SK-N-SH (cell line): ENCODE results near the gene DAB2IP. TPM values are rescaled to one million over a fixed set of nuclear protein-coding genes. Genes with fewer than 3 reads are reported as not detected.

Experiments used
- CTCF ChIA-PET: fragments of 300-600, 350-600 bp; formaldehyde crosslinking; extraction: SDS; loops from one replicate; lab custom pipeline; 2021; lab: Yijun Ruan, JAX
- POLR2A ChIA-PET: fragments of 350-600 bp; sonication (Branson Sonifier 250); formaldehyde crosslinking; extraction: SDS; loops from one replicate; lab custom pipeline; 2020; ENCODE audit warnings: antibody characterized with exemption, inconsistent platforms; lab: Yijun Ruan, JAX
- DNase-seq: peaks from one replicate; pipeline ENCODE4 v3.0.0; 2012
- H2AFZ ChIP-seq: fragments of 200-600 bp; sonication (generic); 2 replicates; pipeline ENCODE4 v1.8.1; 2016; ENCODE audit warnings: antibody characterized with exemption, mild to moderate bottlenecking, low read depth
- H3F3A ChIP-seq: fragments of 200-600 bp; sonication (generic); replicated peaks from 2 replicates; pipeline ENCODE3; 2016; ENCODE audit warnings: antibody characterized with exemption, mild to moderate bottlenecking; ENCODE audit not compliant: insufficient read depth
- H3K27ac ChIP-seq, 2 experiments: fragments of 200-500 bp in 1 of 2; fragments of 200-600 bp in 1 of 2; sonication (Bioruptor generic) in 1 of 2; sonication (generic), shearing (Covaris generic) in 1 of 2; 2 replicates each; pipeline versions ENCODE4 v1.5.1 to v1.6.1; 2014 to 2016; ENCODE audit warnings: low read depth in 2 of 2, inconsistent platforms in 1 of 2, low read length in 1 of 2, mild to moderate bottlenecking in 1 of 2, mixed read lengths in 1 of 2
- H3K27me3 ChIP-seq: fragments of 200-600 bp; sonication (generic), shearing (Covaris generic); 2 replicates; pipeline ENCODE4 v1.6.1; 2016; ENCODE audit warnings: mixed run types; ENCODE audit not compliant: insufficient read depth
- H3K36me3 ChIP-seq, 2 experiments: fragments of 200-500 bp in 1 of 2; fragments of 200-600 bp in 1 of 2; sonication (Bioruptor generic) in 1 of 2; sonication (generic) in 1 of 2; replicated peaks in 1 of 2; 2 replicates each; pipeline versions ENCODE3 to v1.5.1; 2014 to 2016; ENCODE audit warnings: low read length in 1 of 2, mild to moderate bottlenecking in 1 of 2; ENCODE audit not compliant: insufficient read depth in 2 of 2, control insufficient read depth in 1 of 2
- H3K4me1 ChIP-seq, 2 experiments: fragments of 200-500 bp in 1 of 2; fragments of 200-600 bp in 1 of 2; sonication (Bioruptor generic) in 1 of 2; sonication (generic), shearing (Covaris generic) in 1 of 2; 2 replicates each; pipeline versions ENCODE4 v1.5.1 to v1.6.1; 2014 to 2016; ENCODE audit warnings: low read depth in 1 of 2, low read length in 1 of 2, mixed run types in 1 of 2; ENCODE audit not compliant: insufficient read depth in 2 of 2, control insufficient read depth in 1 of 2
- H3K4me2 ChIP-seq: fragments of 200-600 bp; sonication (generic), shearing (Covaris generic); 2 replicates; pipeline ENCODE4 v1.6.1; 2017; ENCODE audit warnings: mixed run types
- H3K4me3 ChIP-seq, 2 experiments: fragments of 200-500 bp in 1 of 2; fragments of 200-600 bp in 1 of 2; sonication (Bioruptor generic) in 1 of 2; sonication (generic), shearing (Covaris generic) in 1 of 2; 2 replicates each; pipeline versions ENCODE4 v1.5.1 to v1.8.1; 2014 to 2016; ENCODE audit warnings: low read depth in 2 of 2, inconsistent platforms in 1 of 2, low read length in 1 of 2, mild to moderate bottlenecking in 1 of 2, mixed read lengths in 1 of 2, moderate library complexity in 1 of 2
- H3K79me2 ChIP-seq: fragments of 200-600 bp; sonication (generic); 2 replicates; pipeline ENCODE4 v1.8.1; 2017; ENCODE audit warnings: mild to moderate bottlenecking; ENCODE audit not compliant: insufficient read depth
- H3K9ac ChIP-seq: fragments of 200-600 bp; sonication (generic); 2 replicates; pipeline ENCODE4 v1.6.1; 2017; ENCODE audit warnings: mixed run types
- H3K9me2 ChIP-seq: fragments of 200-600 bp; sonication (generic); 2 replicates; pipeline ENCODE4 v1.6.1; 2017; ENCODE audit warnings: mixed run types
- H3K9me3 ChIP-seq: fragments of 200-600 bp; sonication (generic); 2 replicates; pipeline ENCODE4 v1.6.1; 2017; ENCODE audit warnings: mixed run types, mild to moderate bottlenecking, moderate library complexity
- H4K20me1 ChIP-seq: fragments of 200-600 bp; sonication (generic); 2 replicates; pipeline ENCODE4 v1.6.1; 2017; ENCODE audit warnings: mild to moderate bottlenecking, mixed run types; ENCODE audit not compliant: insufficient read depth
- ELF1 ChIP-seq: IDR thresholded peaks from 2 replicates; pipeline ENCODE4 v1.4.0; 2012
- FOXJ3 ChIP-seq: sonication (generic); formaldehyde crosslinking; IDR thresholded peaks from 2 replicates; pipeline ENCODE4 v1.5.1; 2020; ENCODE audit warnings: mild to moderate bottlenecking, missing genetic modification reagents
- FOXM1 ChIP-seq: IDR thresholded peaks from 2 replicates; pipeline ENCODE4 v1.4.0; 2012; ENCODE audit warnings: low read depth, mild to moderate bottlenecking
- JUND ChIP-seq: IDR thresholded peaks from 2 replicates; pipeline ENCODE4 v1.4.0; 2012
- NFIC ChIP-seq: IDR thresholded peaks from 2 replicates; pipeline ENCODE4 v1.4.0; 2012; ENCODE audit warnings: borderline replicate concordance
- RAD21 ChIP-seq: IDR thresholded peaks from 2 replicates; pipeline ENCODE4 v1.6.1; 2012; ENCODE audit warnings: mild to moderate bottlenecking, low read length
- RCOR1 ChIP-seq: fragments of 150-350 bp; IDR thresholded peaks from 2 replicates; pipeline ENCODE4 v1.6.1; 2017; ENCODE audit warnings: antibody characterized with exemption, low read length
- REST ChIP-seq: IDR thresholded peaks from 2 replicates; pipeline ENCODE4 v1.6.1; 2012; ENCODE audit warnings: mild to moderate bottlenecking, low read depth, low read length, moderate library complexity
- RXRA ChIP-seq: IDR thresholded peaks from 2 replicates; pipeline ENCODE4 v1.4.0; 2012; ENCODE audit warnings: low read depth, mild to moderate bottlenecking, borderline replicate concordance
- SIN3A ChIP-seq: IDR thresholded peaks from 2 replicates; pipeline ENCODE4 v1.6.1; 2012; ENCODE audit warnings: low read depth, mild to moderate bottlenecking, low read length, moderate library complexity, borderline replicate concordance
- SMC3 ChIP-seq: IDR thresholded peaks from 2 replicates; pipeline ENCODE4 v1.6.1; 2012; ENCODE audit warnings: low read depth, low read length, improper control_type of control experiment
- WGBS: methylation state at CpG from one replicate; pipeline ENCODE4 v1.1.6; 2017; ENCODE audit warnings: low lambda C conversion rate; 5-methylcytosine and 5-hydroxymethylcytosine counted together
- polyA plus RNA-seq, 3 experiments: library from polyadenylated mRNA; depleted of rRNA; stranded (reverse); fragments of >200 nt; gene quantifications; 2 replicates each; pipeline ENCODE4 v1.2.3, GENCODE V29; 2012
- TF ChIP-seq, protein P1 (sequence below): IDR thresholded peaks from 2 replicates; pipeline ENCODE4; 2012
- TF ChIP-seq, protein P2 (sequence below): IDR thresholded peaks from 2 replicates; pipeline ENCODE4 v1.4.0; 2012; ENCODE audit warnings: low read depth, borderline replicate concordance

The DAB2IP gene
- polyA plus RNA-seq, 1 of the 3 experiments (the other 2 are of a cell fraction) = 21.4 TPM

DNA sequence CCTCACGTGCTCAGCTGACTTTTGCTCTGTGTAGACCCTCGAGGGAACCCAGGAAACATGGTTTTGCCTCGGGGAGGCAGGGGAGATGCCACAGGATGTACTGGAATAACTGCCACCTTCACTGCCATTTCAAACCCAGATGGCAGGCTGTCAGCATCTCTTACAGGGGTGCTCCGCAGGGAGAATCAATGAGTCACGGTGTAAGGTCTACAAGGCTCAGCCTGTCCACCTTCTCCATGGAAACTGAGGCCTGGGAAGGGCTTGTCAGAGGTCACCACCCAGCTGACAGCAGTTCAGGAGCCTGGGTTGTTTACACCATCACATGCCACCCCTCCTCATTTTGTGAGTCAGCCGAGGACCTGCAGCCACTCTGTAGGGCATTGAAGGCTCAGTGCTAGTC lies 30.8 kb downstream of the DAB2IP start:
- peaks cover 7 to 11% of the 10 kb centered on the region in 2 experiments for H3K36me3 ChIP-seq
- no peaks in the 10 kb centered on the region; a peak in 1 of 4 replicates for H3K4me1 ChIP-seq
- CTCF ChIA-PET = interaction anchor here (1.2 to 13.8 kb wide), 5 partner anchors 10 to 132 kb away, joined by 4 to 194 read pairs (median 20); no protein-coding TSS in a partner anchor
- H2AFZ ChIP-seq = no peak overlapping the region
- no peak overlapping the region for H3K9ac ChIP-seq
- 0 out of 2 replicates have a peak, but pooled peaks cover 4% of the 10 kb centered on the region for H4K20me1 ChIP-seq
- no peaks in the 10 kb centered on the region for H3K9me3 ChIP-seq
- H3K9me2 ChIP-seq = no peaks in the 10 kb centered on the region
- H3K27me3 ChIP-seq = no peaks in the 10 kb centered on the region
- POLR2A ChIA-PET = no interaction called here
- no peak overlapping the region for H3K4me3 ChIP-seq
- no peaks in the 10 kb centered on the region for H3F3A ChIP-seq
- TF ChIP-seq, protein P1, sequence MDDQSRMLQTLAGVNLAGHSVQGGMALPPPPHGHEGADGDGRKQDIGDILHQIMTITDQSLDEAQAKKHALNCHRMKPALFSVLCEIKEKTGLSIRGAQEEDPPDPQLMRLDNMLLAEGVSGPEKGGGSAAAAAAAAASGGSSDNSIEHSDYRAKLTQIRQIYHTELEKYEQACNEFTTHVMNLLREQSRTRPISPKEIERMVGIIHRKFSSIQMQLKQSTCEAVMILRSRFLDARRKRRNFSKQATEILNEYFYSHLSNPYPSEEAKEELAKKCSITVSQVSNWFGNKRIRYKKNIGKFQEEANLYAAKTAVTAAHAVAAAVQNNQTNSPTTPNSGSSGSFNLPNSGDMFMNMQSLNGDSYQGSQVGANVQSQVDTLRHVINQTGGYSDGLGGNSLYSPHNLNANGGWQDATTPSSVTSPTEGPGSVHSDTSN = no peak
- TF ChIP-seq NFIC (no peak), RCOR1 (no peak), FOXJ3 (CRISPR knock-in tag) (no peak), SIN3A (no peak), ELF1 (no peak), REST (no peak), SMC3 (no peak), JUND (no peak), FOXM1 (no peak), RXRA (no peak), RAD21 (no peak)
- TF ChIP-seq, protein P2, sequence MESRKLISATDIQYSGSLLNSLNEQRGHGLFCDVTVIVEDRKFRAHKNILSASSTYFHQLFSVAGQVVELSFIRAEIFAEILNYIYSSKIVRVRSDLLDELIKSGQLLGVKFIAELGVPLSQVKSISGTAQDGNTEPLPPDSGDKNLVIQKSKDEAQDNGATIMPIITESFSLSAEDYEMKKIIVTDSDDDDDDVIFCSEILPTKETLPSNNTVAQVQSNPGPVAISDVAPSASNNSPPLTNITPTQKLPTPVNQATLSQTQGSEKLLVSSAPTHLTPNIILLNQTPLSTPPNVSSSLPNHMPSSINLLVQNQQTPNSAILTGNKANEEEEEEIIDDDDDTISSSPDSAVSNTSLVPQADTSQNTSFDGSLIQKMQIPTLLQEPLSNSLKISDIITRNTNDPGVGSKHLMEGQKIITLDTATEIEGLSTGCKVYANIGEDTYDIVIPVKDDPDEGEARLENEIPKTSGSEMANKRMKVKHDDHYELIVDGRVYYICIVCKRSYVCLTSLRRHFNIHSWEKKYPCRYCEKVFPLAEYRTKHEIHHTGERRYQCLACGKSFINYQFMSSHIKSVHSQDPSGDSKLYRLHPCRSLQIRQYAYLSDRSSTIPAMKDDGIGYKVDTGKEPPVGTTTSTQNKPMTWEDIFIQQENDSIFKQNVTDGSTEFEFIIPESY = no peak
- TF ChIP-seq, all 33 proteins: peak for 0
- Histone ChIP-seq H3K27ac (no peak overlapping the region), H3K4me2 (no peak overlapping the region), H3K79me2 (no peaks in the 10 kb centered on the region)
- no peak for DNase-seq
- WGBS = 40% methylated on average over 3 of the region's 6 CpGs
